Measurements from ENCODE around the gene MTCH1.
A peak's percentile ranks its signal among the peaks of the same experiment; 100 is the strongest.

MTCH1 gene, protein sequence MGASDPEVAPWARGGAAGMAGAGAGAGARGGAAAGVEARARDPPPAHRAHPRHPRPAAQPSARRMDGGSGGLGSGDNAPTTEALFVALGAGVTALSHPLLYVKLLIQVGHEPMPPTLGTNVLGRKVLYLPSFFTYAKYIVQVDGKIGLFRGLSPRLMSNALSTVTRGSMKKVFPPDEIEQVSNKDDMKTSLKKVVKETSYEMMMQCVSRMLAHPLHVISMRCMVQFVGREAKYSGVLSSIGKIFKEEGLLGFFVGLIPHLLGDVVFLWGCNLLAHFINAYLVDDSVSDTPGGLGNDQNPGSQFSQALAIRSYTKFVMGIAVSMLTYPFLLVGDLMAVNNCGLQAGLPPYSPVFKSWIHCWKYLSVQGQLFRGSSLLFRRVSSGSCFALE

DNA sequence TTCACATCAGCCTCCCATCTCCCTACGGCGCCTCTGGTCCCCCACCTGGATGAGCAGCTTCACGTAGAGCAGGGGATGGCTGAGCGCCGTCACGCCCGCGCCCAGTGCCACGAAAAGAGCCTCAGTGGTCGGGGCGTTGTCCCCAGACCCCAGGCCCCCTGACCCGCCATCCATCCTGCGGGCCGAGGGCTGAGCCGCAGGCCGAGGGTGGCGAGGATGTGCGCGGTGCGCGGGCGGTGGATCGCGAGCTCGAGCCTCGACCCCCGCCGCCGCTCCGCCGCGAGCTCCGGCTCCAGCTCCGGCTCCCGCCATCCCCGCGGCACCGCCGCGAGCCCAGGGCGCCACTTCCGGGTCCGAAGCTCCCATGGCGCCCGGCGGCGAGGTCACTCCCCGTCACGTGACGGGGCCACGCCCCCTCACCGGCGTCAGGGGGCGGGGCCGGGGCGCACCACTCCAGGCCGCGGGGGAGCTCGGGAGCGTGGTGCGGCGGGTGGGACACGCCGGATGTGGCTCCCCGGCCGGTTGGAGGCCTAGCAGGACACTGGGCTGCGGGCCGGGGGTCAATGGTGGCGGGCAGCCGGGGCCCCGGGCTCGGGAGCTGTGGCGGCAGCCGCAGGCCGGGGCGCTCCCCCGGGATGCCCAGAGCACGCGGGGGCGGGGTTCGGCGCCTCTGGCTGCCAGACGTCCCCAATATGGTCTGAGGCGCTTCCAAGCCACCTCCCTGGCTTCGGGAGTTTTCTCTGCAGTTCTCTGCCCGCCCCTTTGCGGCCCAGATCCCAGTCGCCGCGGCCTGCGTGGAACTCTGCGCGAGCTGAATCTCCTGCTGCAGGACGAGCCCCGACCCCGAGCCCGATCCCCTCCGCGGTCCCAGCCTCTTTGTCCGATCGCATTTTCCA is at the start of gene MTCH1:
Gene MTCH1 (minus strand): TSS at position 389 of the 896 bp plus-strand sequence. CDS start 23 bp downstream, at position 366.
- Mint-ChIP-seq H3K36me3 (ENCODE audit: low read depth) (peaks cover 29% of the 10 kb centered on the region), H3K4me1 (ENCODE audit: low read depth) (peaks cover 35% of the 10 kb centered on the region), H3K27me3 (peaks cover 2% of the 10 kb centered on the region), H3K27ac (no peak within 1 kb of the TSS), H3K9me3 (no peaks in the 10 kb centered on the region), H3K4me3 (no peak within 1 kb of the TSS)
- intact Hi-C loops (cut with micrococcal nuclease), result loop anchor here (1.0 kb wide), 1 partner anchor 22 kb away; no protein-coding TSS in a partner anchor

DNA sequence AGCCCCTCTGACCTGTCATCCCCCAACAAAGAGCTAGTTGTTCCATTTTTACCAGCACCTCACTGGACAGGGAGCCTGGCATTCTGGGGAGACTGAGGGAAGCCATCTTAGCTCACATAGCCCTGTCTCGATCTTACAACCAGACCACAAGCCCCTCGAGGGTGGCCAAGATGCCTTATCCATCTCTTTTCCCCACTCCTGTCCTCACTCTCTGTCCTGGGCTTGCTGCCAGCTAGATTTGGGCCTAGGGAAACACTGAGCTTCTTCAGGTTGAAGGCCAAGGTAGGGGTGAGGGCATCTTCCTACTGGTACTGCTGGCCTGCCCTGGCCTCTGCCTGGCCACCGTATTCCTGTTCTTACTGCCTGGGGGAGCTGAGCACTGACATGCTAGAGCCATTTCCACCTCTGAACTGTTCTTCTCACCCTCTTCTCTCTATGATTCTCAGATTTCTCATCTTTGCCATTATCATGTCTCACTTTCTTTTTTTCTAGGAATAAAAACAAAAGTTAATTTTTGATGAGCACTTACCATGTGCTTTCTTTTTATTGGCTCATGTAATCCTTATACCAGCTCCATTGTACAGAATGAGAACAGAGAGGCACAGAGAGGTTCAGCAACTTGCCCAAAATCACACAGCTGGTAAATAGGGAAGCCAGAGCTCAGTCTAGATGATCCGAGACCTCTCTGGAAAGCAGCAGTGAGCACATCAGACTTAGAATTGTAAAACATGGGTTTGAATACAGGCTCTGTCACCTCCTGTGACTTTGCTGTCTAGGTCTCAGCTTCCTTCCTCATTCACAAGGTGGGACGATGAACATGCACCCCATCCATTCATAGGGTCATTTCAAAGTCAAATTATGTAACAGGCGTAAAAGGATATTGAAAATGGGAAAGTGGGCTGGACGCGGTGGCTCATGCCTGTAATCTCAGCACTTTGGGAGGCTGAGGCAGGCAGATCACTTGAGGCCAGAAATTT is 48.1 kb upstream of the MTCH1 start:
- H3K4me3 Mint-ChIP-seq, result no peak overlapping the region

DNA sequence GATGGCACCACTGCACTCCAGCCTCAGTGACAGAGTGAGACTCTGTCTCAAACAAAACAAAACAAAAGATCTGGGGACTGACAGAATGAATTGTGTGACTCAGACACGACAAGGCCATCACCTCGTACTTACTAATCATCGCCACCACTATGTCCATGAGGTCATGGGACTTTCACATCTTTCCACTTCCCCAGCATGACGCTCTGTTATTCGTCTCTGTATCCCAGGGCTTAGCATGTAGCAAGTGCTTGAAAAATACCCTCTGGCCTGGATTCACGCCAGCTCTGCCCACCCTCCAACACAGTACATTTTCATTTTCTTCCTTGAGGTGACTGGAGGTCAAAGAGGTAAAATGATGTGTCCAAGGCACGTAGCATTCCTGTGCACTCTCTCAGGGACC is 47.3 kb upstream of the MTCH1 start:
- Mint-ChIP-seq H3K27me3 (no peaks in the 10 kb centered on the region), H3K27ac (peak overlapping the region; percentile 66), H3K9me3 (no peaks in the 10 kb centered on the region), H3K4me1 (ENCODE audit: low read depth) (peaks cover 70% of the 10 kb centered on the region), H3K36me3 (ENCODE audit: low read depth) (peaks cover 98% of the 10 kb centered on the region), H3K4me3 (no peak overlapping the region)
- intact Hi-C loops (cut with micrococcal nuclease), result no loop called here

More for the DNA sequence above, 48.1 kb upstream of the MTCH1 start:
- Mint-ChIP-seq H3K27me3 (no peaks in the 10 kb centered on the region), H3K4me1 (ENCODE audit: low read depth) (peaks cover 73% of the 10 kb centered on the region), H3K9me3 (no peaks in the 10 kb centered on the region), H3K27ac (peak overlapping the region; percentile 66), H3K36me3 (ENCODE audit: low read depth) (peaks cover 98% of the 10 kb centered on the region)
- intact Hi-C loops (cut with micrococcal nuclease), result no loop called here

DNA sequence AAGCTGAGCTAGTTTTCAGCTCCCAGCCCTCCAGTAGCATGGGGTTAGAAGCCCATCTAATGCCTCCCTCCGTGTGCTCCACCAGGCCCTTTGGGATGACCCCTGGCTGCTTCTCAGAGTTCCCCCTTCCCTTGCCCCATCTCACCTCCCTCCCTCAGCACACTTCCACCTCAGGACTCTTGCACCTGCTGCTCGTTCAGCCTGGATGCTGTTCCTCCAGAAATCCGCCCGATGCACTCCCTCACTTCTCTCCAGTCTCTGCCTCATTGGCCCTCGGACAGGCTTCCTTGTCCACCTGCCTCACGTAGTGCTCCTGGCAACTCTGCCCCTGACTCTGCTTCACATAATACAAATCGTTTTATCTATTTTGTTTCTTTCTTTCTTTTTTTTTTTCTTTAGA is 46.2 kb upstream of the MTCH1 start:
- Mint-ChIP-seq H3K27ac (peak overlapping the region; percentile 66), H3K4me3 (no peak overlapping the region), H3K9me3 (no peaks in the 10 kb centered on the region), H3K27me3 (no peaks in the 10 kb centered on the region), H3K4me1 (ENCODE audit: low read depth) (peaks cover 71% of the 10 kb centered on the region), H3K36me3 (ENCODE audit: low read depth) (peaks cover 98% of the 10 kb centered on the region)
- intact Hi-C loops (cut with micrococcal nuclease), result no loop called here

DNA sequence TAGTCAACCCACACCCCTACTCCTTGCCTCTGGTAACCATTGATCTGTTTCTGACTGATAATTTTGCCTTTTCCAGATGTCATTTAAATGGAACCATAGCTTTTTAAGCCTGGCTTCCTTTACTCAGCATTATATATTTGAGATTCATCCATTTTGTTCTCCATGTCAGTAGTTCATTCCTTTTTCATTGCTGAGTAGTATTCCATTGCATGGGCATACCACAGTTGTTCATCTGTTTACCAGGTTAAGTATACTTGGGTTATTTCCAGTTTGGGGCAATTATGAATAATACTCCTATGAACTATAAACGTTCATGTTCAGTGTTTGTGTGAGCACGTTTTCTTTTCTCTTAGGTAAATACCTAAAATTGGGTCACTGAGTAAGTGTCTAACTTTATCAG is 44.6 kb upstream of the MTCH1 start:
- Mint-ChIP-seq H3K4me1 (ENCODE audit: low read depth) (peaks cover 75% of the 10 kb centered on the region), H3K9me3 (no peaks in the 10 kb centered on the region), H3K4me3 (no peak overlapping the region), H3K36me3 (ENCODE audit: low read depth) (peaks cover 100% of the 10 kb centered on the region), H3K27ac (no peak overlapping the region), H3K27me3 (no peaks in the 10 kb centered on the region)
- intact Hi-C loops (cut with micrococcal nuclease), result no loop called here

DNA sequence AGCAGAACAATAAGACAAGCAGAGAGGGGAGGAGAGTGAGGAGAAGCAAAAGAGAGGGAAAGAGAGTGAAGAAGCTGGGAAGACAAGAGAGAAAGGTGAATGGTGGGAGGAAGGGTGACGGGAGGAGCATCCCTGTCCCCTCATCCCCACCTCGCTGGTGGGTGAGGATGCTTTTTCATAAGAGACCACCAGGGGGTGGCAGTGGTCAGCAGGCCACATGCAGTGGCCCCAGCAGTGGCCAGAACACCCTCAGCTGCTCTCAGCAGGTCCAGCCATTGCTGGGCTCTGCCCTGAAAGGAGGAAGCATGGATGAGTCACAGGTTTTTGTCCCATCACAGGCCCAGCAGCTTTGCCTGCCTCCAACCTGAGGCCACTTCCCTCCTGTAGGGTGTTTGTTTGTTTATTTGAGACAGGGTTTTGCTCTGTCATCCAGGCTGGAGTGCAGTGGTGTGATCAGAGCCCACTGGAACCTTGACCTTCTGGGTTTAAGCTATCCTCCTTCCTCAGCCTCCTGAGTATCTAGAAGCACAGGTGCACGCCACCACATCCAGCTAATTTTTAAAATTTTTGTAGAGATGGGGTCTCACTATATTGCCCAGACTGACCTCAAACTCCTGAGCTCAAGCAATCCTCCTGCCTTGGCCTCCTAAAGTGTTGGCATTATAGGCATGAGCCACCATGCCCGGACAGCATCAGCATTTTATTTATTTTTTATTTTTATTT is 43.4 kb upstream of the MTCH1 start:
- Mint-ChIP-seq H3K27ac (peak overlapping the region; percentile 71), H3K4me3 (no peak overlapping the region), H3K36me3 (ENCODE audit: low read depth) (peaks cover 100% of the 10 kb centered on the region), H3K4me1 (ENCODE audit: low read depth) (peaks cover 81% of the 10 kb centered on the region), H3K9me3 (no peaks in the 10 kb centered on the region), H3K27me3 (no peaks in the 10 kb centered on the region)
- intact Hi-C loops (cut with micrococcal nuclease), result loop anchor here (1.0 kb wide), 2 partner anchors 143 to 181 kb away; no protein-coding TSS in a partner anchor

DNA sequence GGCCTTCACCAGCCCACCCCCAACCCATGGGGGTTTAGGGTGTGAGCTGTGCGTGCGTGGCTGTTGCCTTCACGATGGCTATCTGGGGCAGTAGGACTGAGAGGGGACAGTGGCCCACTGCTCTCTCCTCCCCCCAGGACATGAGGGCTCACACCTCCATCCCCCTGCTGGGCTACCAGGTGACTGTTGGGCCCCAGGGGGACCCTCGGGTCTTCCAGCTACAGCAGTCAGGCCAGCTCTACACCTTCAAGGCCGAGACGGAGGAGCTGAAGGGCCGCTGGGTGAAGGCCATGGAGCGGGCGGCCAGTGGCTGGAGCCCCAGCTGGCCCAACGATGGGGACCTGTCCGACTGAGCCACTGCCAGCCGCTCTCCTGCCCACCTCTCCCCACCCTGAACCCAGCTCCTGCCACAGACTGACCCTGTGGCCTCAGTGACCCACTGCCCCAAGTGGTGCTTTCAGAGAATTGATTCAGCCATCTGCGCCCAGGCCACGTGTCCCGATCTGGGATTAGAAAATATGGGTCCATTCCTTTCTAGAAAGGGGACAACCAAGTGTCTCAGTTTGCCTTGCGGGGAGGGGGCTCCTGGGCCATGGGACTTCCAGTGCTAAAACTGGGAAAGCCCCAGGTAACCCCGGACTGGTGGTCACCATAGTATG is 41.9 kb upstream of the MTCH1 start:
- intact Hi-C loops (cut with micrococcal nuclease), result no loop called here
- Mint-ChIP-seq H3K9me3 (no peaks in the 10 kb centered on the region), H3K4me3 (no peak overlapping the region), H3K36me3 (ENCODE audit: low read depth) (peaks cover 100% of the 10 kb centered on the region), H3K4me1 (ENCODE audit: low read depth) (peaks cover 71% of the 10 kb centered on the region), H3K27ac (peak overlapping the region; percentile 71), H3K27me3 (no peaks in the 10 kb centered on the region)

DNA sequence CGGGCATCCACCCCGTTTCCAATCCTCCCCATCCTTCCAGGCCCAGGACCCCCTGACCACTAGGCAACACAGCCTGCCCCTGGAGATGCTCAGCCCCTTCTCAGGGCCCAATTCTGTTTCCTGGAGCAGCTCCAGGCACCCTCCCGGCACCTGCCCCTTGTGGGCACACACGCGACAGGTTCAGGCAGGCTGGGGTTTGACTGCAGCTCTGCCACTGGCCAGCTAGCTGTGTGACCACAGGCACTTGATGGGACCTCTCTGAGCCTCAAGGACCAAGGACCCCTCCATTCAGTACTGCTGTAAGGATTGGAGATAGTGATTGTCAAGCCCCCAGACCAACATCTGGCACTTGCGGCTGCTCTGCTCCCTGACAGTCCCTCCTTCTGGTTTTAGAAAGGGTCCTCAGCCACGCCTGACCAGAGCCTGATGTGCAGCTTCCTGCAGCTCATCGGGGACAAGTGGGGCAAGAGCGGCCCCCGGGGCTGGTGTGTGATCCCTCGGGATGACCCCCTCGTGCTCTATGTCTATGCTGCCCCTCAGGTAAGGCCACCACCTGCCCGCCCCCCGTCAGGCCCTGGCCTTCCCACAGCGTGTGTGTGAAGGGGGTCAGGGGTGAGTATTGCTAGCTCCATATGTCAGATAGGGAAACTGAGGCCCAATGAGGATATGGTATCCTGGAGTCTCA is 41.2 kb upstream of the MTCH1 start:
- Mint-ChIP-seq H3K27ac (peak overlapping the region; percentile 62), H3K27me3 (no peaks in the 10 kb centered on the region), H3K9me3 (no peaks in the 10 kb centered on the region), H3K4me3 (no peak overlapping the region), H3K4me1 (ENCODE audit: low read depth) (peaks cover 71% of the 10 kb centered on the region), H3K36me3 (ENCODE audit: low read depth) (peaks cover 100% of the 10 kb centered on the region)
- intact Hi-C loops (cut with micrococcal nuclease), result no loop called here

DNA sequence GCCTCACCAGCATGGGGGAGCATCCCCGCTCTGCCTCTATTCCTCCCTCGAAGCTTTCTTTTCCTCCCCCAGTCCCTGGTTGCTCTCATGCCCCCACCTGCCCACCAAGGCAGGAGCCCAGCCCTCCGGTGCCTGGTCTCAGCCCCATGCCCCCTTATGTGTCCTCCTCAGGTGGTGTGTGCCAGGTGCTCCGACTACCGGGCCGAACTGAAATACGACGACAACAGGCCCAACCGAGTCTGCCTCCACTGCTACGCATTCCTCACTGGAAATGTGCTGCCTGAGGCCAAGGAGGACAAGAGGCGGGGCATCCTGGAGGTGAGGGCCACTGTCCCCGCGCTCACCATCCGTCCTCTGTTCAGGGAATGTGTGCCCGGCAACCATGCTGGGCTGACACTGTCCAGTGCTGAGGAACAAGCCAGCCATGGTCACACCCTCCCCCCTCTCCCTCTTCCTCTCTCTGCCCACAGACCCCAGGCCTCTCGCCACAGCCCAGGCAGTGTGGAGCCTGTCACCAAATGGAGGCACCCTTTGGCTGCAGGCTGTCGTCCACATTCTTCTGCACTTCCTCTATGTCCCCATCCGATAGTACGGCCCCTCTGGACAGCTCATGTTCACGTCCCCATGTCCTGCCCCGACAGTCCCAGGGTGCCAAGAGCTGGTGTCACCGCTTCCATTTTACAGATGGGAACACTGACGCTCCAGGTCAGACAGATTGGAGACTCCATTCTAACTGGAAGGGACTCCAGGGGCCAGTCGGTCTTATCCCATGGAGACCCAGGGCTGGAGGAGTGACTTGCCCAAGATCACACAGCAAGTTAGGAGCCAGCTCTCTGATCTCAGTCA is 39.8 kb upstream of the MTCH1 start:
- Mint-ChIP-seq H3K27ac (peak overlapping the region; percentile 67), H3K4me3 (no peak overlapping the region), H3K27me3 (no peaks in the 10 kb centered on the region), H3K4me1 (ENCODE audit: low read depth) (peaks cover 76% of the 10 kb centered on the region), H3K36me3 (ENCODE audit: low read depth) (peaks cover 100% of the 10 kb centered on the region), H3K9me3 (no peaks in the 10 kb centered on the region)
- intact Hi-C loops (cut with micrococcal nuclease), result no loop called here

DNA sequence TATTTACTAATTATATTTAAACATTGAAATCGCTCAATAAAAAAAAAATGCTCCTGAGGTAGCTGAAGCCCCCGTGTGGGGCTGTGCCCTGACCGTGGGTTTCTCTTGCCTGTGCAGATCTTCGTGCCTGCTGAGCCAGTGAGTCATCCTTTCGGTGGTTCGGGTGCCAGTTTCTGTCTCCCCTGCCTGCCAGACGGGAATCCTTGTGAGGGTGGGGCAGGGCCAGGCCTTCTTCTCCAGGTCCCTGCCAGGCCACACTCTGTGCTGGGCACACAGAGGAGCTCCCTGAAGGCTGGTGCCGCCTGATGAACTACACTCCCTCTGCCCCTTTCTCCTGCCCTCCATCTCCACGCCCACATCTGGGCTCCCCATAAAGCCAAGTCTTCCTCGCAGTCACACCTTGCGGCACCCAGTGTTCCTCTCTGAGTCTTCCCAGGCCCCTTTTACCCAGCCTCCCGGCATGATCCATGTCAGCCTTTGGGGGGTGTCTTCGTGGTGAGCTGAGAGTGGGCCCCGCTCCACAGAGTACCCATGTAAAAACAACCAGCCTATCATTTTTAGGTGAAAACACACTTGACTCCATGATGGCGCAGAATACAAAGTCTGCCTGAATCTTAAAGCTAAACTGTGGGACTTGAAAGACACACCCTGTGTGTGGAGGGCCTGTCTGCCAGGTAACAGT is 38.8 kb upstream of the MTCH1 start:
- H3K4me3 Mint-ChIP-seq, result no peak overlapping the region
- peak overlapping the region; percentile 67 for H3K27ac Mint-ChIP-seq
- no peaks in the 10 kb centered on the region for H3K27me3 Mint-ChIP-seq
- intact Hi-C loops (cut with micrococcal nuclease), result no loop called here
- H3K36me3 Mint-ChIP-seq (ENCODE audit: low read depth), result peaks cover 100% of the 10 kb centered on the region
- H3K9me3 Mint-ChIP-seq, result no peaks in the 10 kb centered on the region
- peaks cover 75% of the 10 kb centered on the region for H3K4me1 Mint-ChIP-seq (ENCODE audit: low read depth)
